DMS114 treated with DMSO at 0.1 percent for 48 hours (cell line): ENCODE measurements around the gene GRM8.

Experiments
- DNase-seq: peaks from one replicate; lab custom pipeline; 2025; ENCODE audit not compliant: unreplicated experiment; lab: John Stamatoyannopoulos, UW

The GRM8 gene

GRCh38 chr7:127035203-127035849 lies 217.4 kb downstream of the GRM8 start:
- no peak for DNase-seq

- no peak for DNase-seq
These were observed 218.4 kb downstream of the GRM8 start for GRCh38 chr7:127034186-127034806.

- no peak for DNase-seq
These were observed 222.9 kb downstream of the GRM8 start for GRCh38 chr7:127029823-127030222.

GRCh38 chr7:127021857-127022256 lies 230.9 kb downstream of the GRM8 start:
- no peak for DNase-seq

GRCh38 chr7:127021019-127021738 lies 231.6 kb downstream of the GRM8 start:
- no peak for DNase-seq

- DNase-seq, result no peak
These were observed 233.9 kb downstream of the GRM8 start for GRCh38 chr7:127018889-127019288.

- DNase-seq, result no peak
These were observed 235.5 kb downstream of the GRM8 start for GRCh38 chr7:127017196-127017595.

GRCh38 chr7:127000725-127001124 lies 252.0 kb downstream of the GRM8 start:
- DNase-seq, result no peak

- no peak for DNase-seq
These were observed 256.1 kb downstream of the GRM8 start for GRCh38 chr7:126996659-126997058.

- no peak for DNase-seq
These were observed 259.0 kb downstream of the GRM8 start for GRCh38 chr7:126993626-126994213.

- no peak for DNase-seq
These were observed 264.7 kb downstream of the GRM8 start for GRCh38 chr7:126988022-126988421.

- no peak for DNase-seq
These were observed 273.0 kb downstream of the GRM8 start for GRCh38 chr7:126979722-126980121.

GRCh38 chr7:126978865-126979264 lies 273.9 kb downstream of the GRM8 start:
- DNase-seq, result no peak

GRCh38 chr7:126973066-126973465 lies 279.7 kb downstream of the GRM8 start:
- DNase-seq, result no peak

- no peak for DNase-seq
These were observed 280.2 kb downstream of the GRM8 start for GRCh38 chr7:126972571-126972970.

GRCh38 chr7:126959649-126960048 lies 293.1 kb downstream of the GRM8 start:
- DNase-seq, result no peak

- DNase-seq, result no peak
These were observed 294.4 kb downstream of the GRM8 start for GRCh38 chr7:126958367-126958766.

GRCh38 chr7:126957443-126957842 lies 295.3 kb downstream of the GRM8 start:
- DNase-seq, result no peak

GRCh38 chr7:126953461-126953860 lies 299.3 kb downstream of the GRM8 start:
- no peak for DNase-seq

- DNase-seq, result no peak
These were observed 304.1 kb downstream of the GRM8 start for GRCh38 chr7:126948664-126949063.

- no peak for DNase-seq
These were observed 311.9 kb downstream of the GRM8 start for GRCh38 chr7:126940723-126941307.

GRCh38 chr7:126937171-126937570 lies 315.6 kb downstream of the GRM8 start:
- DNase-seq, result no peak
